ENCODE data around the gene ZBTB46.

The ZBTB46 gene

GRCh38 chr20:63694584-63695423 is 136.3 kb downstream of the ZBTB46 start:
- DNase-seq (ENCODE audit: low read depth), result no peak

GRCh38 chr20:63693733-63694583 is 137.1 kb downstream of the ZBTB46 start:
- no peak for DNase-seq (ENCODE audit: low read depth)
